ENCODE data around the gene TJP2.
"Not testable (repeated sequence)": the region's sequence is repeated elsewhere in the genome, so short reads cannot be mapped to it uniquely, and the experiment has no call there.

TJP2 gene

GRCh38 chr9:69306895-69307445, 132.9 kb downstream of the TJP2 start:
- H3K27ac ChIP-seq (ENCODE audit: low read length); H3K36me3 ChIP-seq (ENCODE audit: control insufficient read depth in 2 of 2, insufficient read depth in 2 of 2, low read length in 2 of 2); H3K9me3 ChIP-seq (ENCODE audit: control insufficient read depth in 2 of 2, low read length in 2 of 2); H3K4me3 ChIP-seq (ENCODE audit: low read length in 2 of 2); H3K27me3 ChIP-seq (ENCODE audit: control insufficient read depth in 1 of 2, insufficient read depth in 2 of 2, low read length in 2 of 2); H3K9ac ChIP-seq (ENCODE audit: low read length in 2 of 2): not testable (repeated sequence)
- H3K4me1 ChIP-seq (ENCODE audit: control insufficient read depth, insufficient read depth, low read length), result peaks cover 11% of the 10 kb centered on the region

DNA sequence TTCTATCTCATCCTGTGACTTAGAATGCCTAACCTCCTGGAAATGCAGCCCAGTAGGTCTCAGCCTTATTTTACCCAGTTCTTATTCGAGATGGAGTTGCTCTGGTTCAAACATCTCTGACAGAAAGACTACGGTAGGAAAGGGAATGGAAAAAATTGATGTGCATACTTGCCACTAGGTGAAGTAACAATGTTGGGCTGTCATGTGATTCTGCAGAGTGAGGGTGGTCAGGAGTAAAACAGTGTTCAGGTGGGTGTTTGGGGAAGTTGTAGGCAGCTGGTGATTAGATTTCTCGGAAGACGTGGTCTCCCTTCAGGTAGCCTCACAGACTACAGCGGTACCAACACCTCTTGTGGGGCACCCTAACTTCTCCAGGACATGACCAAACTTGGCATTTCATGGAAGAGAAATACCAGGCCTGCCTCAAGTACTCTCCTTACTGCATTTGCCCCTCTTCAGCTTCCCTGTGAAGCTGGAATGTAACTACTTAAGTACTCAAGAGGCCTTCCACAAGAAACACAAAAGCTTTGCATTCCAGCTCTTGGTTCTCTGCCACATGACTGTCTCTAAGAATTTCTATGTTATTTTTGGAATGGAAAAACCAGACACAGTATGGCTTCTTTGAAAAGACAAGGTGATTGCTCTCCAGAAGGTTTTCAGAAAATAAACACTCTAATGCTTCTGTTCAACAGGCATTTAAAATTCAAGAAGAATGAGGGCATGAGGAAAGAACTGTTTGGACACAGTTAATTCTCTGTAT, 133.5 kb downstream of the TJP2 start:
- peaks cover 11% of the 10 kb centered on the region for H3K4me1 ChIP-seq (ENCODE audit: control insufficient read depth, insufficient read depth, low read length)
- no peak overlapping the region for H3K9ac ChIP-seq (ENCODE audit: low read length in 2 of 2)
- no peaks in the 10 kb centered on the region for H3K9me3 ChIP-seq (ENCODE audit: control insufficient read depth in 2 of 2, low read length in 2 of 2)
- no peak overlapping the region for H3K4me3 ChIP-seq (ENCODE audit: low read length in 2 of 2)
- H3K36me3 ChIP-seq (ENCODE audit: control insufficient read depth in 2 of 2, insufficient read depth in 2 of 2, low read length in 2 of 2), result no peaks in the 10 kb centered on the region
- H3K27me3 ChIP-seq (ENCODE audit: control insufficient read depth in 1 of 2, insufficient read depth in 2 of 2, low read length in 2 of 2), result no peaks in the 10 kb centered on the region
- peak overlapping the region; percentile 41 for H3K27ac ChIP-seq (ENCODE audit: low read length)

GRCh38 chr9:69308206-69308931, 134.3 kb downstream of the TJP2 start:
- Histone ChIP-seq H3K36me3 (ENCODE audit: control insufficient read depth in 2 of 2, insufficient read depth in 2 of 2, low read length in 2 of 2) (no peaks in the 10 kb centered on the region), H3K4me3 (ENCODE audit: low read length in 2 of 2) (no peak overlapping the region), H3K27ac (ENCODE audit: low read length) (peak overlapping the region; percentile 41), H3K9ac (ENCODE audit: low read length in 2 of 2) (no peak overlapping the region), H3K27me3 (ENCODE audit: control insufficient read depth in 1 of 2, insufficient read depth in 2 of 2, low read length in 2 of 2) (no peaks in the 10 kb centered on the region), H3K9me3 (ENCODE audit: control insufficient read depth in 2 of 2, low read length in 2 of 2) (no peaks in the 10 kb centered on the region), H3K4me1 (ENCODE audit: control insufficient read depth, insufficient read depth, low read length) (peaks cover 11% of the 10 kb centered on the region)

DNA sequence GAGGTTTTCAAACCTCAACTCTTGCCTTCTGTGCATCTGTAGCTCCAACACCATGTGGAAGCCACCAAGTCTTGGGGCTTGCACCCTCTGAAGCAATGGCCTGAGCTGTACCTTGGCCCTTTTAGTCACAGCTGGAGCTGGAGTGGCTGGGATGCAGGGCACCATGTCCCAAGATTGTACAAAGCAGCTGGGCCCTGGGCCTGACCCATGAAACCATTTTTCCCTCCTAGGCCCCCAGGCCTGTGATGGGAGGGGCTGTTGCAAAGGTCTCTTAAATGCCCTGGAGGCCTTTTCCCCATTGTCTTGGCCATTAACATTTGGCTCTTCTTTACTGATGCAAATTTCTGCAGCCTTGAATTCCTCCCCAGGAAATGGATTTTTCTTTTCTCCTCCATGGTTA, 139.1 kb downstream of the TJP2 start:
- no peak overlapping the region for H3K27ac ChIP-seq (ENCODE audit: low read length)
- no peaks in the 10 kb centered on the region for H3K9me3 ChIP-seq (ENCODE audit: control insufficient read depth in 2 of 2, low read length in 2 of 2)
- H3K4me1 ChIP-seq (ENCODE audit: control insufficient read depth, insufficient read depth, low read length), result no peaks in the 10 kb centered on the region
- no peak overlapping the region for H3K9ac ChIP-seq (ENCODE audit: low read length in 2 of 2)
- H3K36me3 ChIP-seq (ENCODE audit: control insufficient read depth in 2 of 2, insufficient read depth in 2 of 2, low read length in 2 of 2), result no peaks in the 10 kb centered on the region
- no peaks in the 10 kb centered on the region for H3K27me3 ChIP-seq (ENCODE audit: control insufficient read depth in 1 of 2, insufficient read depth in 2 of 2, low read length in 2 of 2)
- no peak overlapping the region for H3K4me3 ChIP-seq (ENCODE audit: low read length in 2 of 2)

DNA sequence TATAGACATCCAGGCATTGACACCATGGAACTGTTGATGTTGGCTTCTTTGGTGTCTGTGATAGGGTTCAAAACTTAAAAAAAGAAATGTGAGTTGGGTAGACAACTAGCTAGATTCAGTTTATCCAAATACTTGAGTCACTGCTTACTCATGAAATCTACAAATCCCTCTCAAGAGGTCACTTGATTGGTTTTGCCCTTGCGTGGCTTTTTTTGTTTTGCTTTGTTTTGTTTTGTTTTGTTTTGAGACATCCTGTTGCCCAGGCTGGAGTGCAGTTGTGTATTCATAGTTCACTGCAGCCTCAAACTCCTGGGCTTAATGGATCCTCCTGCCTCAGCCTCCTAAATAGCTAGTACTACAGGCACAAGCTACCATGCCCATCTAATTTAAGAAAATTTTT, 140.5 kb downstream of the TJP2 start:
- Histone ChIP-seq H3K36me3 (ENCODE audit: control insufficient read depth in 2 of 2, insufficient read depth in 2 of 2, low read length in 2 of 2) (no peaks in the 10 kb centered on the region), H3K27ac (ENCODE audit: low read length) (no peak overlapping the region), H3K9me3 (ENCODE audit: control insufficient read depth in 2 of 2, low read length in 2 of 2) (no peaks in the 10 kb centered on the region), H3K9ac (ENCODE audit: low read length in 2 of 2) (no peak overlapping the region), H3K4me1 (ENCODE audit: control insufficient read depth, insufficient read depth, low read length) (no peaks in the 10 kb centered on the region), H3K4me3 (ENCODE audit: low read length in 2 of 2) (no peak overlapping the region), H3K27me3 (ENCODE audit: control insufficient read depth in 1 of 2, insufficient read depth in 2 of 2, low read length in 2 of 2) (no peaks in the 10 kb centered on the region)

GRCh38 chr9:69317081-69317480, 143.0 kb downstream of the TJP2 start:
- no peaks in the 10 kb centered on the region for H3K27me3 ChIP-seq (ENCODE audit: control insufficient read depth in 1 of 2, insufficient read depth in 2 of 2, low read length in 2 of 2)
- H3K9ac ChIP-seq (ENCODE audit: low read length in 2 of 2), result no peak overlapping the region
- H3K4me3 ChIP-seq (ENCODE audit: low read length in 2 of 2), result no peak overlapping the region
- H3K4me1 ChIP-seq (ENCODE audit: control insufficient read depth, insufficient read depth, low read length), result no peaks in the 10 kb centered on the region
- H3K36me3 ChIP-seq (ENCODE audit: control insufficient read depth in 2 of 2, insufficient read depth in 2 of 2, low read length in 2 of 2), result no peaks in the 10 kb centered on the region
- no peaks in the 10 kb centered on the region for H3K9me3 ChIP-seq (ENCODE audit: control insufficient read depth in 2 of 2, low read length in 2 of 2)
- no peak overlapping the region for H3K27ac ChIP-seq (ENCODE audit: low read length)

DNA sequence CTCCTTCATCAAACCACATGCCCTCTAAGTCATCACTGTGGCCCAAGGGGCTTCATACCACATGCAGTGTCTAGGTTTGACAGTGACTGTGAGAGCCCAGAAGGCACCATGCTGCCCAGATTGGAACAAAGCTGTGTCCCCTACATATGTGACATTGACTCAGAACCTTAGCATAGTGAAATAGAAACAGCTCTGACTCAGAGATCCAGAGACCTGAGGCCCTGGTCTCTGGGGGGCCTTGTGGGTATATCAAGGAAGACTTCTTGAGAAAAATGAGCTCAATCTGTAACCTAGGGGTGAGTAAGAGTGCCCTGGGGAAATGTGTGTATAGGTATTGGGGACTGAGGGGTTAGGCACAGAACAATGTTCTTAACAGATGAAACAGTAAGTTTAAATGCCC, 143.8 kb downstream of the TJP2 start:
- no peak overlapping the region for H3K4me3 ChIP-seq (ENCODE audit: low read length in 2 of 2)
- no peaks in the 10 kb centered on the region for H3K9me3 ChIP-seq (ENCODE audit: control insufficient read depth in 2 of 2, low read length in 2 of 2)
- no peak overlapping the region for H3K27ac ChIP-seq (ENCODE audit: low read length)
- no peaks in the 10 kb centered on the region for H3K27me3 ChIP-seq (ENCODE audit: control insufficient read depth in 1 of 2, insufficient read depth in 2 of 2, low read length in 2 of 2)
- no peak overlapping the region for H3K9ac ChIP-seq (ENCODE audit: low read length in 2 of 2)
- H3K36me3 ChIP-seq (ENCODE audit: control insufficient read depth in 2 of 2, insufficient read depth in 2 of 2, low read length in 2 of 2), result no peaks in the 10 kb centered on the region
- H3K4me1 ChIP-seq (ENCODE audit: control insufficient read depth, insufficient read depth, low read length), result no peaks in the 10 kb centered on the region

DNA sequence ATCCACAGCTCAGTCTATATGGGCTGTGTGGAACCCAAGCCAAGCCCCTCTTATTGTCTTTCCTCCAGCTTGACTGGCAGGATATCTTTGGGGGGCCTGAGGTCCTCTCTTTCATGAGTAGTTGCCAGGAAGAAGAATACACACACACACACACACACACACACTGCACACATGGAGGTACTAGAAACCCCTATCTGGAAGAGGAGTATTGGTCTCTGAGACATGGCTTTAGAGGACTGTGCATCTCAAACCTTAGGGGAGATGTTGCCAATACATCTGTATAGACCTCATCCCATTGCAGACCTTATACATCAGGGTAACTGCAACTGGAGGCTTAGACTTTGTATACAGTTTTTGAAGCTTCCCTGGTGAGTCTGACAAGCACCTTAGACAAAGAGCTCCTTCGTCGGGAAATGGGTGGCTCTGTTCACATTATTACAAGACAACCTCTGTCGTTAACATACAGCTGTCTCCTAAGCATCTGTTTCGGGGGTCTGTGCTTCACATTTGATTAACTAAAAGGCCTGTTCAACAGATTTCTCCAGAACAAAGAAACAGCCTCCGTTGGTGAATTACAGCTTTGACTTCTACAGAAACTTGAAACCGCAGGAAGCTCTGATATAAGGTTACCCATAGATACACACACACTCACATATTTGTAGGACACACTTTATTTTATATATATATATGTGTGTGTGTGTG, 145.4 kb downstream of the TJP2 start:
- Histone ChIP-seq H3K27ac (ENCODE audit: low read length) (no peak overlapping the region), H3K36me3 (ENCODE audit: control insufficient read depth in 2 of 2, insufficient read depth in 2 of 2, low read length in 2 of 2) (no peaks in the 10 kb centered on the region), H3K9ac (ENCODE audit: low read length in 2 of 2) (no peak overlapping the region), H3K4me1 (ENCODE audit: control insufficient read depth, insufficient read depth, low read length) (peaks cover under 1% of the 10 kb centered on the region), H3K9me3 (ENCODE audit: control insufficient read depth in 2 of 2, low read length in 2 of 2) (no peaks in the 10 kb centered on the region), H3K27me3 (ENCODE audit: control insufficient read depth in 1 of 2, insufficient read depth in 2 of 2, low read length in 2 of 2) (no peaks in the 10 kb centered on the region), H3K4me3 (ENCODE audit: low read length in 2 of 2) (no peak overlapping the region)

GRCh38 chr9:69322256-69322655, 148.2 kb downstream of the TJP2 start:
- no peaks in the 10 kb centered on the region for H3K9me3 ChIP-seq (ENCODE audit: control insufficient read depth in 2 of 2, low read length in 2 of 2)
- peaks cover 6% of the 10 kb centered on the region for H3K4me1 ChIP-seq (ENCODE audit: control insufficient read depth, insufficient read depth, low read length)
- no peak overlapping the region for H3K27ac ChIP-seq (ENCODE audit: low read length)
- H3K9ac ChIP-seq (ENCODE audit: low read length in 2 of 2), result no peak overlapping the region
- no peak overlapping the region for H3K4me3 ChIP-seq (ENCODE audit: low read length in 2 of 2)
- H3K36me3 ChIP-seq (ENCODE audit: control insufficient read depth in 2 of 2, insufficient read depth in 2 of 2, low read length in 2 of 2), result no peaks in the 10 kb centered on the region
- no peaks in the 10 kb centered on the region for H3K27me3 ChIP-seq (ENCODE audit: control insufficient read depth in 1 of 2, insufficient read depth in 2 of 2, low read length in 2 of 2)

DNA sequence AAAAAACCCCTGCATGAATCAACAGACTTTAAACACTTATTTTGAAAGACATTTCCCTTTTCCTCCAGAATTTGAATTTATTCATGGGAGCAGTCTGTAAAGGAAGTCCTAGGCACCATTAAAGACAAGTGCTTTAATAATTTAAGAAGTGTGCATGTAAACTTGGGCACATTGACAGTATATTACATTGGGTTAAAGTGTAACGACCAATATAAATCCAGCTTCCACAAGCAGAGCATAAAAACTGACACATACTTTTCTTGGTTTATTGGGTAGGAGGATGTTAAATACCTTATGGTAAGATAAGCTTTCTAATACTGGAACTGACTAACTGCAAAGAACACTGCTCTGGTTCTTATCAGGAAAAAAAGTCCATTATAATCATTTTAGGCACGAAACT, 149.8 kb downstream of the TJP2 start:
- Histone ChIP-seq H3K9me3 (ENCODE audit: control insufficient read depth in 2 of 2, low read length in 2 of 2) (no peaks in the 10 kb centered on the region), H3K27me3 (ENCODE audit: control insufficient read depth in 1 of 2, insufficient read depth in 2 of 2, low read length in 2 of 2) (no peaks in the 10 kb centered on the region), H3K9ac (ENCODE audit: low read length in 2 of 2) (no peak overlapping the region), H3K4me3 (ENCODE audit: low read length in 2 of 2) (no peak overlapping the region), H3K36me3 (ENCODE audit: control insufficient read depth in 2 of 2, insufficient read depth in 2 of 2, low read length in 2 of 2) (no peaks in the 10 kb centered on the region), H3K27ac (ENCODE audit: low read length) (no peak overlapping the region), H3K4me1 (ENCODE audit: control insufficient read depth, insufficient read depth, low read length) (peaks cover 6% of the 10 kb centered on the region)

Measured in stomach smooth muscle (tissue), 2 donors.